HG02943 (cell line): ENCODE data around the gene NGEF.
"Not testable (repeated sequence)": the region's sequence is repeated elsewhere in the genome, so short reads cannot be mapped to it uniquely, and the experiment has no call there.

Source experiments
- ATAC-seq: cut with Tn5 transposase; IDR thresholded peaks from one replicate; pipeline ENCODE4 v1.9.1; 2021; ENCODE audit warnings: mild to moderate bottlenecking, low read depth, moderate library complexity; ENCODE audit not compliant: unreplicated experiment

NGEF gene

GRCh38 chr2:232859385-232859916, 153.6 kb downstream of the NGEF start:
- ATAC-seq = no peak

GRCh38 chr2:232857158-232857563, 155.9 kb downstream of the NGEF start:
- ATAC-seq = no peak

- no peak for ATAC-seq
These were observed 159.0 kb downstream of the NGEF start for GRCh38 chr2:232854082-232854481.

GRCh38 chr2:232852676-232853075, 160.4 kb downstream of the NGEF start:
- no peak for ATAC-seq

GRCh38 chr2:232852081-232852480, 161.0 kb downstream of the NGEF start:
- ATAC-seq = not testable (repeated sequence)

GRCh38 chr2:232850039-232850438, 163.0 kb downstream of the NGEF start:
- no peak for ATAC-seq

- ATAC-seq = no peak
These were observed 167.0 kb downstream of the NGEF start for GRCh38 chr2:232846055-232846454.

- no peak for ATAC-seq
These were observed 169.2 kb downstream of the NGEF start for GRCh38 chr2:232843834-232844233.

GRCh38 chr2:232842689-232843088, 170.4 kb downstream of the NGEF start:
- ATAC-seq = no peak

- ATAC-seq = no peak
These were observed 173.5 kb downstream of the NGEF start for GRCh38 chr2:232839411-232840079.

GRCh38 chr2:232838406-232838874, 174.6 kb downstream of the NGEF start:
- ATAC-seq = no peak

GRCh38 chr2:232836934-232837333, 176.1 kb downstream of the NGEF start:
- no peak for ATAC-seq

GRCh38 chr2:232835687-232836208, 177.3 kb downstream of the NGEF start:
- ATAC-seq = no peak

GRCh38 chr2:232833830-232834229, 179.2 kb downstream of the NGEF start:
- ATAC-seq = no peak

GRCh38 chr2:232831496-232831895, 181.6 kb downstream of the NGEF start:
- no peak for ATAC-seq

GRCh38 chr2:232829988-232830387, 183.1 kb downstream of the NGEF start:
- ATAC-seq = no peak
